HEK293 (cell line): ENCODE measurements around the gene HOXB8.
A peak's percentile ranks its signal among the peaks of the same experiment; 100 is the strongest.

ENCODE experiments used
- BCL11B ChIP-seq: fragments of 450-650 bp; formaldehyde crosslinking; IDR thresholded peaks from 2 replicates; pipeline ENCODE4 v1.5.1; 2016; ENCODE audit warnings: low read depth, missing biosample characterization, missing genetic modification characterization
- HOXC10 ChIP-seq: sonication (generic); formaldehyde crosslinking; IDR thresholded peaks from 2 replicates; pipeline ENCODE4 v1.8.1; 2023; ENCODE audit warnings: mild to moderate bottlenecking, missing genetic modification reagents
- OVOL3 ChIP-seq: fragments of 450-650 bp; formaldehyde crosslinking; IDR thresholded peaks from 2 replicates; pipeline ENCODE4 v1.5.1; 2016; ENCODE audit warnings: missing biosample characterization, missing genetic modification characterization
- SETDB1 ChIP-seq: IDR thresholded peaks from one replicate; pipeline ENCODE4 v1.6.1; 2017; ENCODE audit warnings: mild to moderate bottlenecking, low read length, moderate library complexity, mixed read lengths; ENCODE audit not compliant: insufficient read length
- WT1 ChIP-seq: fragments of 450-650 bp; formaldehyde crosslinking; IDR thresholded peaks from 2 replicates; pipeline ENCODE4 v1.5.1; 2016; ENCODE audit warnings: missing biosample characterization, missing genetic modification characterization
- ZBTB26 ChIP-seq: fragments of 450-650 bp; formaldehyde crosslinking; optimal IDR thresholded peaks from 2 replicates; pipeline ENCODE3; 2016; ENCODE audit warnings: missing biosample characterization, mild to moderate bottlenecking, missing genetic modification characterization
- ZBTB6 ChIP-seq: fragments of 450-650 bp; formaldehyde crosslinking; IDR thresholded peaks from 2 replicates; pipeline ENCODE4 v1.5.1; 2017; ENCODE audit warnings: missing biosample characterization, missing genetic modification characterization
- ZEB2 ChIP-seq: fragments of 450-650 bp; formaldehyde crosslinking; IDR thresholded peaks from 2 replicates; pipeline ENCODE4 v1.5.1; 2016; ENCODE audit warnings: missing biosample characterization, missing genetic modification characterization
- ZNF155 ChIP-seq: fragments of 450-650 bp; formaldehyde crosslinking; IDR thresholded peaks from 2 replicates; pipeline ENCODE4 v1.5.1; 2016; ENCODE audit warnings: missing biosample characterization, missing genetic modification characterization
- ZNF16 ChIP-seq: fragments of 450-650 bp; formaldehyde crosslinking; IDR thresholded peaks from 2 replicates; pipeline ENCODE4 v1.5.1; 2016; ENCODE audit warnings: low read depth, missing biosample characterization, missing genetic modification characterization
- ZNF2 ChIP-seq: fragments of 450-650 bp; formaldehyde crosslinking; IDR thresholded peaks from 2 replicates; pipeline ENCODE4 v1.5.1; 2016; ENCODE audit warnings: missing biosample characterization, missing genetic modification characterization
- ZNF202 ChIP-seq: fragments of 450-650 bp; formaldehyde crosslinking; IDR thresholded peaks from 2 replicates; pipeline ENCODE4 v1.5.1; 2016; ENCODE audit warnings: missing biosample characterization, missing genetic modification characterization, borderline replicate concordance
- ZNF266 ChIP-seq: fragments of 450-650 bp; formaldehyde crosslinking; IDR thresholded peaks from 2 replicates; pipeline ENCODE4 v1.5.1; 2016; ENCODE audit warnings: missing biosample characterization, missing genetic modification characterization, low read depth
- ZNF354C ChIP-seq: fragments of 450-650 bp; formaldehyde crosslinking; IDR thresholded peaks from 2 replicates; pipeline ENCODE4 v1.5.1; 2016; ENCODE audit warnings: missing biosample characterization, missing genetic modification characterization, low read depth, borderline replicate concordance
- ZNF391 ChIP-seq: fragments of 450-650 bp; formaldehyde crosslinking; IDR thresholded peaks from 2 replicates; pipeline ENCODE4 v1.5.1; 2016; ENCODE audit warnings: low read depth, missing biosample characterization, missing genetic modification characterization, borderline replicate concordance
- ZNF426 ChIP-seq: fragments of 450-650 bp; formaldehyde crosslinking; IDR thresholded peaks from 2 replicates; pipeline ENCODE4 v1.5.1; 2017; ENCODE audit warnings: missing biosample characterization, missing genetic modification characterization, mild to moderate bottlenecking, inconsistent platforms, moderate library complexity
- ZNF449 ChIP-seq: fragments of 450-650 bp; formaldehyde crosslinking; IDR thresholded peaks from 2 replicates; pipeline ENCODE4 v1.5.1; 2017; ENCODE audit warnings: missing biosample characterization, mild to moderate bottlenecking, missing genetic modification characterization, moderate library complexity
- ZNF514 ChIP-seq: fragments of 450-650 bp; formaldehyde crosslinking; IDR thresholded peaks from 2 replicates; pipeline ENCODE4 v1.5.1; 2016; ENCODE audit warnings: missing biosample characterization, missing genetic modification characterization
- ZNF518A ChIP-seq: fragments of 450-650 bp; formaldehyde crosslinking; conservative IDR thresholded peaks from 2 replicates; pipeline ENCODE4 v1.5.1; 2016; ENCODE audit warnings: low read depth, missing biosample characterization, missing genetic modification characterization
- ZNF560 ChIP-seq: fragments of 450-650 bp; formaldehyde crosslinking; IDR thresholded peaks from 2 replicates; pipeline ENCODE4 v1.5.1; 2017; ENCODE audit warnings: missing biosample characterization, missing genetic modification characterization, borderline replicate concordance
- ZNF561 ChIP-seq: fragments of 450-650 bp; IDR thresholded peaks from 2 replicates; pipeline ENCODE4 v1.5.1; 2018; ENCODE audit warnings: missing biosample characterization, missing genetic modification characterization, borderline replicate concordance
- ZNF654 ChIP-seq: fragments of 450-650 bp; formaldehyde crosslinking; IDR thresholded peaks from 2 replicates; pipeline ENCODE4 v1.5.1; 2016; ENCODE audit warnings: low read depth, missing biosample characterization, missing genetic modification characterization
- ZNF670 ChIP-seq: fragments of 450-650 bp; formaldehyde crosslinking; IDR thresholded peaks from 2 replicates; pipeline ENCODE4 v1.5.1; 2016; ENCODE audit warnings: missing biosample characterization, missing genetic modification characterization, low read depth
- ZNF791 ChIP-seq: fragments of 450-650 bp; formaldehyde crosslinking; IDR thresholded peaks from 2 replicates; pipeline ENCODE4 v1.5.1; 2016; ENCODE audit warnings: missing biosample characterization, missing genetic modification characterization
- ZSCAN23 ChIP-seq: fragments of 450-650 bp; formaldehyde crosslinking; IDR thresholded peaks from 2 replicates; pipeline ENCODE4 v1.5.1; 2016; ENCODE audit warnings: missing biosample characterization, missing genetic modification characterization
- TF ChIP-seq, protein P1 (sequence below): fragments of 450-650 bp; formaldehyde crosslinking; IDR thresholded peaks from 2 replicates; pipeline ENCODE4 v1.5.1; 2016; ENCODE audit warnings: missing biosample characterization, missing genetic modification characterization, low read depth
- TF ChIP-seq, protein P2 (sequence below): fragments of 450-650 bp; formaldehyde crosslinking; IDR thresholded peaks from 2 replicates; pipeline ENCODE4 v1.5.1; 2017; ENCODE audit warnings: missing biosample characterization, missing genetic modification characterization

HOXB8 gene

DNA sequence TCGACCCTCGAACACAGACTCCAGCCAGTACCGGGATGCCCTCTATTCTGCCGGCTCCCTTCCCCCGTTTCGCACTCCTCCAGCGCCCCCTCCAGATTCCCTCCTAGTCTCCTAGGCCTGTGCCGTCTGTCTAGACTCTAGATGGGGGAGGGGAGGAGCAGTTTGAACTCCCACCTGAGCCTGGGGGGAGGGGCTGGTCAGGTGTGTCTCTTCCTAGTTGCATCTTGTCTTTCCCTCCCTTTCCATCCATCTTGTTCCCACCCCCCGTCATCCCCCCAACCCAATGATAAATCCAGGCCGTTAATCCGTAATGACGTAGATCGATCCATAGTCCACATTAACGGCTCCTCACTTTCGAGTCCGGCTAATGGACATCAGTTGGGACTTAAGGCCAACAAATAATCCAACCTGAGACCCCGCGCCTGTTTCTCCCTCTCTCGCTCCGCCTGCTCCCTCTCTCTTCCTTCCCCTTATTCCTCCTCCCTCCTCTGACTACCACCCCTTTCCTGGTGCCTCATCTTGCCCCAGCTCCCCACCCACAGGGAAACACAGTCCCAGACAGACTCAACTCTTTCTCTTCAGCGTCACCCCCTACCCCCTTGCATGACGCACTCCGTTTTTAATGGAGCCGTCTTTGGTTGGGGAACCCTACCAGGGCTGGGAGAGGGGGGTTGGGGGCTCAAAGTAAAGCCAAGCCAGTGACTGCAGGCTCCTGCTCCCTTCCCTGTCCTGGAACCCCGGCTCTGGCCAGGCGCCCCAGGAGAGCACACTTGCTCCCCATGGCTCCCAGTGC lies 18.2 kb downstream of the HOXB8 start (continued):
- TF ChIP-seq OVOL3 (tag by site-specific recombination) (peak; percentile 66; the same call in 1 of the 2 replicates), ZNF391 (no peak), ZNF354C (tag by site-specific recombination) (no peak), ZNF266 (no peak), ZBTB6 (tag by site-specific recombination) (peak; percentile 1; the same call in 1 of the 2 replicates), ZNF518A (tag by site-specific recombination) (no peak), WT1 (tag by site-specific recombination) (peak; percentile 80), ZNF155 (no peak), HOXC10 (CRISPR knock-in tag) (no peak), ZNF426 (tag by site-specific recombination) (no peak), ZNF202 (tag by site-specific recombination) (no peak), ZNF561 (tag by site-specific recombination) (no peak), ZBTB26 (tag by site-specific recombination) (no peak), ZNF2 (peak; percentile 31; the same call in 1 of the 2 replicates), ZEB2 (tag by site-specific recombination) (peak; percentile 94), ZNF449 (tag by site-specific recombination) (no peak), ZSCAN23 (tag by site-specific recombination) (0 out of 2 replicates have a peak, but pooled peaks have one; percentile 58), ZNF670 (tag by site-specific recombination) (no peak), ZNF654 (no peak; the same call in 1 of the 2 replicates), ZNF16 (tag by site-specific recombination) (no peak), BCL11B (tag by site-specific recombination) (peak; percentile 79), ZNF514 (tag by site-specific recombination) (no peak), SETDB1 (no peak), ZNF791 (tag by site-specific recombination) (no peak), ZNF560 (no peak)
- TF ChIP-seq, protein P1, sequence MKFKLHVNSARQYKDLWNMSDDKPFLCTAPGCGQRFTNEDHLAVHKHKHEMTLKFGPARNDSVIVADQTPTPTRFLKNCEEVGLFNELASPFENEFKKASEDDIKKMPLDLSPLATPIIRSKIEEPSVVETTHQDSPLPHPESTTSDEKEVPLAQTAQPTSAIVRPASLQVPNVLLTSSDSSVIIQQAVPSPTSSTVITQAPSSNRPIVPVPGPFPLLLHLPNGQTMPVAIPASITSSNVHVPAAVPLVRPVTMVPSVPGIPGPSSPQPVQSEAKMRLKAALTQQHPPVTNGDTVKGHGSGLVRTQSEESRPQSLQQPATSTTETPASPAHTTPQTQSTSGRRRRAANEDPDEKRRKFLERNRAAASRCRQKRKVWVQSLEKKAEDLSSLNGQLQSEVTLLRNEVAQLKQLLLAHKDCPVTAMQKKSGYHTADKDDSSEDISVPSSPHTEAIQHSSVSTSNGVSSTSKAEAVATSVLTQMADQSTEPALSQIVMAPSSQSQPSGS (tag by site-specific recombination), result peak; percentile 85
- TF ChIP-seq, protein P2, sequence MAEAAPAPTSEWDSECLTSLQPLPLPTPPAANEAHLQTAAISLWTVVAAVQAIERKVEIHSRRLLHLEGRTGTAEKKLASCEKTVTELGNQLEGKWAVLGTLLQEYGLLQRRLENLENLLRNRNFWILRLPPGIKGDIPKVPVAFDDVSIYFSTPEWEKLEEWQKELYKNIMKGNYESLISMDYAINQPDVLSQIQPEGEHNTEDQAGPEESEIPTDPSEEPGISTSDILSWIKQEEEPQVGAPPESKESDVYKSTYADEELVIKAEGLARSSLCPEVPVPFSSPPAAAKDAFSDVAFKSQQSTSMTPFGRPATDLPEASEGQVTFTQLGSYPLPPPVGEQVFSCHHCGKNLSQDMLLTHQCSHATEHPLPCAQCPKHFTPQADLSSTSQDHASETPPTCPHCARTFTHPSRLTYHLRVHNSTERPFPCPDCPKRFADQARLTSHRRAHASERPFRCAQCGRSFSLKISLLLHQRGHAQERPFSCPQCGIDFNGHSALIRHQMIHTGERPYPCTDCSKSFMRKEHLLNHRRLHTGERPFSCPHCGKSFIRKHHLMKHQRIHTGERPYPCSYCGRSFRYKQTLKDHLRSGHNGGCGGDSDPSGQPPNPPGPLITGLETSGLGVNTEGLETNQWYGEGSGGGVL (tag by site-specific recombination), result peak; percentile 95
